Fibroblast of lung (primary cell): Measurements from ENCODE around the gene CCT7.

Experiments used
- EZH2 ChIP-seq: IDR thresholded peaks from 2 replicates; pipeline ENCODE4 v1.5.1; 2012; ENCODE audit warnings: low read length, control low read depth, mild to moderate bottlenecking; ENCODE audit errors: missing control alignments
- TF ChIP-seq, protein P1 (sequence below), 2 donors: IDR thresholded peaks in 1 of 2; conservative IDR thresholded peaks in 1 of 2; 1 replicate in 1 of 2; 2 replicates in 1 of 2; pipeline ENCODE4 v1.5.1; 2011 to 2012; ENCODE audit warnings: low read length in 2 of 2, control low read depth in 1 of 2, inconsistent platforms in 1 of 2, low read depth in 1 of 2, mild to moderate bottlenecking in 1 of 2

DNA sequence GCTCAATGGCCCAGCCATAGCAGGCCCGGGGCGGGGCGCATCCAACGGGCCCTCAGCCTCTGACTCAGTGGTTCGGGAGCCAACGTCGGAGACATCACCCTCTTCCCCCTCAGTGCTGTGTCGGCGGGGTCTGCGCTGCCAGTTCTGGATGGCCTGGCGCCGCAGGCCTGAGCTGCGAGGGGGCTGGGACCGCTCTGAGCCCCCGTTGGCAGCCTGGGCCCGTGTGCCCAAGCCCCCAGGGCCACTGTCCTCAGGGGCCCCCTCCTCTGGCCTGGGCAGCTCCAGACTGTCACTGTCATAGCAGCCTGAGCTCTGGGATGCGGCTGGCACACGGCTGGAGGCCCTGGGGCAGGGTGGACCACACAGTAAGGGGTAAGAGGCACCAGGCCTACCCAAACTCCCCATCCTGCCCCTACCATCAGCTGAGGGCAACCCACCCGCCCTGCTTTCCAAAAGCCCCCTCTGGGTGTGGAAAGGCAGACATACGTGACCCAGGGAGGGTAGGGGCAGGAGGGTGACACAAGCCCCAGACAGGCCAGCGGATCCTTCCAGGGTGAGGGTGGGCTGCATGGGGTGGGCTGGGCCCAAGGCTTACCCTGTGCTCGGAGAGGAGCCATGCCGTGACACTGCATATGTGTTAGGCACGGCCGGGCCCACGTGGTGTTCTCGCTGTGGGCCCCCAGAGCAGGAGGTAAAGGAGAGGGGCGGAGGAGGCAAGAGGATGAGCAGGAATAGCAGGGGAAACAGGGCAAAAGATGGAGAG lies 31.4 kb downstream of the CCT7 start:
- TF ChIP-seq, protein P1, sequence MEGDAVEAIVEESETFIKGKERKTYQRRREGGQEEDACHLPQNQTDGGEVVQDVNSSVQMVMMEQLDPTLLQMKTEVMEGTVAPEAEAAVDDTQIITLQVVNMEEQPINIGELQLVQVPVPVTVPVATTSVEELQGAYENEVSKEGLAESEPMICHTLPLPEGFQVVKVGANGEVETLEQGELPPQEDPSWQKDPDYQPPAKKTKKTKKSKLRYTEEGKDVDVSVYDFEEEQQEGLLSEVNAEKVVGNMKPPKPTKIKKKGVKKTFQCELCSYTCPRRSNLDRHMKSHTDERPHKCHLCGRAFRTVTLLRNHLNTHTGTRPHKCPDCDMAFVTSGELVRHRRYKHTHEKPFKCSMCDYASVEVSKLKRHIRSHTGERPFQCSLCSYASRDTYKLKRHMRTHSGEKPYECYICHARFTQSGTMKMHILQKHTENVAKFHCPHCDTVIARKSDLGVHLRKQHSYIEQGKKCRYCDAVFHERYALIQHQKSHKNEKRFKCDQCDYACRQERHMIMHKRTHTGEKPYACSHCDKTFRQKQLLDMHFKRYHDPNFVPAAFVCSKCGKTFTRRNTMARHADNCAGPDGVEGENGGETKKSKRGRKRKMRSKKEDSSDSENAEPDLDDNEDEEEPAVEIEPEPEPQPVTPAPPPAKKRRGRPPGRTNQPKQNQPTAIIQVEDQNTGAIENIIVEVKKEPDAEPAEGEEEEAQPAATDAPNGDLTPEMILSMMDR (conservative IDR thresholded peaks at IDR 0.05 in 1 of 2, IDR thresholded peaks at IDR 0.05 in 1 of 2; ENCODE audit: low read depth in 1 of 2, low read length in 2 of 2) = no peak
- TF ChIP-seq EZH2 = no peak
